GM12865 (cell line): ENCODE measurements around the gene C19orf47.

Source experiments
- DNase-seq: peaks from one replicate; pipeline ENCODE4 v3.0.0; 2010; ENCODE audit warnings: low read depth
- H3K4me3 ChIP-seq: 2 replicates; pipeline ENCODE4 v1.5.1; 2011; ENCODE audit warnings: mild to moderate bottlenecking, low read depth, low read length, control low read depth
- TF ChIP-seq, protein P1 (sequence below): IDR thresholded peaks from 2 replicates; pipeline ENCODE4 v1.5.1; 2011; ENCODE audit warnings: low read length, control low read depth, low read depth, inconsistent platforms; ENCODE audit not compliant: insufficient read depth; ENCODE audit errors: missing control alignments

Gene C19orf47

DNA sequence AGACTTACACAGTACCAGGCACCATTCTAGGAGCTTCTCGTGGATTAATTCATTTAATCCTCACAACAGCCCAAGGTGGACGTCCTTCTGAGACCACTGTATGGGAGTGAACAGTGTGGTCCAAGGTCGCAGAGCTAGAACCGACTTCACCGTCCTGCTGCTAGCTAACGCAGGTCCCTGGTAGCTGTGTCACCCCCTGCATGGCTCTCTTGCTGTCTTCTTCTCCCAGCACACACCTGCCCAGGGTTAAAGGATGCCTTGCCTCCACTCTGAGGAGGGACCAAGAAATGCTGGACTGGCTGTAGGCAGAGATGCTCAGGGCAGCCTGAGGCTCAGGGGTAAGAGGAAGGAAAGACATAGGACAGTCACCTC lies 66.0 kb downstream of the C19orf47 start:
- DNase-seq = no peak
- TF ChIP-seq, protein P1, sequence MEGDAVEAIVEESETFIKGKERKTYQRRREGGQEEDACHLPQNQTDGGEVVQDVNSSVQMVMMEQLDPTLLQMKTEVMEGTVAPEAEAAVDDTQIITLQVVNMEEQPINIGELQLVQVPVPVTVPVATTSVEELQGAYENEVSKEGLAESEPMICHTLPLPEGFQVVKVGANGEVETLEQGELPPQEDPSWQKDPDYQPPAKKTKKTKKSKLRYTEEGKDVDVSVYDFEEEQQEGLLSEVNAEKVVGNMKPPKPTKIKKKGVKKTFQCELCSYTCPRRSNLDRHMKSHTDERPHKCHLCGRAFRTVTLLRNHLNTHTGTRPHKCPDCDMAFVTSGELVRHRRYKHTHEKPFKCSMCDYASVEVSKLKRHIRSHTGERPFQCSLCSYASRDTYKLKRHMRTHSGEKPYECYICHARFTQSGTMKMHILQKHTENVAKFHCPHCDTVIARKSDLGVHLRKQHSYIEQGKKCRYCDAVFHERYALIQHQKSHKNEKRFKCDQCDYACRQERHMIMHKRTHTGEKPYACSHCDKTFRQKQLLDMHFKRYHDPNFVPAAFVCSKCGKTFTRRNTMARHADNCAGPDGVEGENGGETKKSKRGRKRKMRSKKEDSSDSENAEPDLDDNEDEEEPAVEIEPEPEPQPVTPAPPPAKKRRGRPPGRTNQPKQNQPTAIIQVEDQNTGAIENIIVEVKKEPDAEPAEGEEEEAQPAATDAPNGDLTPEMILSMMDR = no peak
- no peak overlapping the region for H3K4me3 ChIP-seq

DNA sequence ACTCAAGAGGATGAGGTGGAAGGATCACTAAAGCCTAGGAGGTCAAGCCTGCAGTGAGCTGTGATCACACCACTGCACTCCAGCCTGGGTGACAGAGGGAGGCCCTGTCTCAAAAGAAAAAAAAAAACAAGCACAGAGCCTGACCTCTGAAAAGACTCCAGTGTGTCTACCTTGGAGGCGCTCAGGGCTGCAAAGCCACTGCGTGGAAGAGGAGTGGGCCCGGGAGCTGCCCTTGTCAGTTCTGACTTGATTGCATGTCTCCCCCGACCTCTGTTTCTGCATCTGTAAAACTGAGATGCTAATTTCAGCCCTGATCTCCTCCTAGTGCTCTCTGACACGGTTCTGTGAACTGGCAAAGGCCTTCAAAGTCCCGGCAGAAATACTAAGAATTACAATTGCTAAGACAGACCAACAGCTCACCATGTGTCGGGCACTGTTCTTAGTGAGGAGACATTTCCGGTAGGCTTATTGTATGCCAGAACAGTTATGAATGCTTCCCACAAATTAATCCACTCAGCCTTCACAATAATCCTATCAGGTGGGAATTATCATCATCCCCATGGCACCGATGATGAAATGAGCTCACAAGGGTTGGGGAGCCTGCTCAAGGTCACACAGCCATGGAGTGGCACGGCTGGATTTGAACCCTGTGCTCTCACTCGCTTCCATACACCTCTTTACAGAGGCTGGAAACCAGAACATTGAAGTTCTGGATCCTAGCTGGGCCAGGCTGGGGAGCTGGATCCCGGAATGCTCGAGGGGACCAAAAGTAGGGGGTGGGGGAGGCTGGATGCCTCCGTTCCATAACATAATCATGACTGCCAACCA lies 66.6 kb downstream of the C19orf47 start:
- no peak overlapping the region for H3K4me3 ChIP-seq
- no peak for DNase-seq
- TF ChIP-seq, protein P1 = no peak

DNA sequence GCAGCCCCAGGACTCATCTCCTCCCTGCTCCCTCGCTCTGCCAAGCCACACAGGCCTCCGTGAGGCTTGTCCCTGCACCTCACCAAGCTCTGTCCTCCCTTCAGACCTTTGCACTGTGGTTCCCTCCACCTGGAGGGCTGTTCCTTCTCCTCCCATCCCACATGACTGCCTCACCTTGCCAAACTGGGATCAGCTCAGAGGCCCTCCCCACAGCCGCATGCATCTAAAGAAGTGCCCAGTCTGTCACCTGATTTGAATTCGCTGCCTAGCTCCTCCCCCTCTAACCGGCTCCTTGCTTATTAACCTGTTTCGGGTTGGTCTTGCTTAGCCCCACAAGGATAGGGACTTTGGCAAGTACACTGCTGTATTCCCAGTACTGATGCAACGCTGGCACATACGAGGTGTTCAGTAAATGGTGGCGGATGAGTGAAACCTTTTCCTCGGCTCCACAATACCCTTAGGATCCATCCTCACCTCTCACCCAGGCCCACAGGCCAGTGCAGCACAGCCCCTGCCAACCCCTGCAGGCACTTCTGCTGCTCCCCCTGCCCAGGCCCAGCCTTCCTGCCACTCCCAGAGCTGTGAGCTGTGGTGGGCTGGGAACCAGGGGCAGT lies 67.5 kb downstream of the C19orf47 start:
- H3K4me3 ChIP-seq = no peak overlapping the region
- DNase-seq = no peak
- TF ChIP-seq, protein P1 = no peak

DNA sequence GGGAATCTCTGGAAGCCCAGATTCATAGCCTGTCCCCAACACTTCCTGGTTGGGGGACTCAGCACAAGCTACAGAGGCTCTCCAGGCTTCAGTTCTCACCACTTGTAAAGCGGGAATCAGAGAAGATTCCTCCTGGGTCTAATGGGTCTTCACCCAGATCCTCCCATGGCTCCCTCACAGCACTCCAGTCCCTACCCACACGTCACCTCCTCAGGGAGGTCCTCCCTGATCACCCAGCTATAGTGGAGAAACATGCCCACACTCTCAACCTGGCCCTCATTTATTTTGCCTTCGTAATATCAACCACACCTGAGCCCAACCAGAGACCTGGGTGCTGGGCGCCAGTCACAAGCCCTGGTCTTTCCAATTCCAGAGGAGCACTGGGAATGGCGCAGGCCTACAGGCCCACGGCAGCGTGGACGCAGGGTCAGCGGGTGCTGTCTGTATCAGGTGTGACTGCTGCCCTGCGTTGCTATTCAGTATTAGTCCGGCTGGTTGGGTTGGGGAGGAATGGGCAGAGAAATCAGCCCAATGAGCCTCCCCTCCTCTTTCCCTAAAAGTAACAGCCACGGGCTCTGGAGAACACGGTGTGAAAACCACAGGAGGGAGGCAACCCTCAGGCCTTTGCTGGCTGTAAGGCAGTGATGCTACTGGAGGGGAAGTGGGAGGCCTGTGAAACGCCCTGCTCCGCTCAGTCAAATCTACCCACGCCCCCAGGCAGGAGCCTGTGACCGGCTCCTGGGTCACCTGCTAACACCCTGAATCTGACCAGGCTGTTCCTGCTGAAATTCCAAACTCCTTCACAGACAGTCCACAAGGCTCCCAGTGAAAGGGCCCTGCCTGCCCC lies 68.2 kb downstream of the C19orf47 start:
- TF ChIP-seq, protein P1 = no peak
- peak; percentile 26 for DNase-seq
- peak overlapping the region; percentile 27 for H3K4me3 ChIP-seq

DNA sequence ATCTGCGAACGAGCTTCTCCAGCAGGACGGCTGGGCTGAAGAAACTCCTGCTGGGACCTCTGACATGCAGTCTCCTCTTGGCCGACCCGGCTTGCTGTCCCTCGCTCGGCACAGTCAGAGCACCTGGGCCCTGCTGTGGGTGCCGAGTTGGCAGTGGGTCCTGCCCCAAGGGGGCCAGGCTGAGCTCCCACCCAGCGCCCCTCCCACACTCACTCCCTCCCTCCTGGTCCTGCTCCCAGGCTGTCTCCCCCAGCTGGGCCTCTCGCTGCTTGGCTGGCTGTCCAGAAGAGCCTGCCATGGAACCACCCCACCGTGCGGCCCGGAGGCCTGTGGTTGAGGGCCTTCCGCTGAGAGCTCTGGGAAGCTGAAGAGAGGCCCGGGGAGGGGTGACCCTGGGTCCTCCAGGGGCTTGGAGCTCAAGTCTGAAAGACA lies 69.1 kb downstream of the C19orf47 start:
- TF ChIP-seq, protein P1 = no peak
- DNase-seq = peak; percentile 30
- H3K4me3 ChIP-seq = peak overlapping the region; percentile 27

DNA sequence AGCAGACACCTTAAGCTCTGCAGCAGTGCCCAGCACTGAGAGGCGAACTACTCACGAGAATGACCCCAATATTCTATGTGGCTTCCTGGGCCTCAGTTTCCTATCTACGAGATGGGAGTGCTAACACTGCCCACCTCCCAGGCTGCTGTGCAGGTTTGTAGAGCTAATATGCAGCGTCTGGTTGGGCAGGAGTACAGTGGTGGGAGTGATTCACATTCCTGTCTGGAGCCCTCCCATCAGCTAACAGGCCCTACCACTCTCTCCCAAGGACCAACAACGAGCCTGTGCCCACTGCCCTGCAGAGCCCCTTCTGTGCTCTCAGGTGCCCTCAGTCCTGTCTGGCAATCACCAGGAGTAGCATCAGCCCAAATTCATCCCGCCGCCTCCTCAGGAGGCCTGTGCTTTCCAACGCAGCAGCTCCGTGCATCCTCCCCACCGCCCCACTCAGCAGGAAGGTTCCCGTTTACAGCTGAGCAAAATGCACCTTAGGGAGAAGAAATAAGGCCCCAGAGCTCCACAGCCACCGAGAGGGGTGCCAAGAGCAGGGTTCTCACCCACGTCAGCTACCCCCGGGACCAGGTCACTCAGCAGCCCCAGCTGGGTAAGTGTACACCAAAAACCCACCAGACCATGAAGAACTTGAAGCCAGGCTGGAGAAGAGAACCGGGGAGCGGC lies 69.7 kb downstream of the C19orf47 start:
- TF ChIP-seq, protein P1 = no peak
- H3K4me3 ChIP-seq = peak overlapping the region; percentile 27
- no peak for DNase-seq
